Brain microvascular endothelial cell (primary cell): ENCODE measurements around the gene RBBP4.

Experiments used
- DNase-seq: peaks from one replicate; pipeline ENCODE4 v3.0.0-alpha.2; 2020
- H3K27ac ChIP-seq: fragments of 250-450 bp; sonication (Bioruptor Pico); 2 replicates; pipeline ENCODE4 v1.5.1; 2020; ENCODE audit warnings: mild to moderate bottlenecking, moderate library complexity
- H3K27me3 ChIP-seq: fragments of 250-450 bp; sonication (Bioruptor Pico); replicated peaks from 2 replicates; pipeline ENCODE4 v1.5.1; 2020; ENCODE audit warnings: mild to moderate bottlenecking
- H3K36me3 ChIP-seq: fragments of 250-450 bp; sonication (Bioruptor Pico); replicated peaks from 2 replicates; pipeline ENCODE4 v1.5.1; 2020; ENCODE audit warnings: mild to moderate bottlenecking
- H3K4me3 ChIP-seq: 2 replicates; pipeline ENCODE4 v1.5.1; 2011; ENCODE audit warnings: low read depth, mild to moderate bottlenecking, control low read depth, low read length, moderate library complexity
- in situ Hi-C: cut with HindIII; loops from 2 replicates; pipeline ENCODE4 v1.10.0; 2017; ENCODE audit warnings: low sequenced_read_pairs, low pct_ligation_motif_present
- TF ChIP-seq, protein P1 (sequence below): IDR thresholded peaks from 2 replicates; pipeline ENCODE4 v1.5.1; 2011; ENCODE audit warnings: low read depth, mild to moderate bottlenecking, moderate library complexity, low read length, control low read depth, inconsistent platforms; ENCODE audit errors: missing control alignments

RBBP4 gene

GRCh38 chr1:32717503-32717902 lies 66.5 kb downstream of the RBBP4 start:
- in situ Hi-C loops, result no loop called here
- DNase-seq, result no peak
- Histone ChIP-seq H3K27ac (no peak overlapping the region), H3K4me3 (no peak overlapping the region), H3K27me3 (no peaks in the 10 kb centered on the region), H3K36me3 (no peaks in the 10 kb centered on the region)
- TF ChIP-seq, protein P1, sequence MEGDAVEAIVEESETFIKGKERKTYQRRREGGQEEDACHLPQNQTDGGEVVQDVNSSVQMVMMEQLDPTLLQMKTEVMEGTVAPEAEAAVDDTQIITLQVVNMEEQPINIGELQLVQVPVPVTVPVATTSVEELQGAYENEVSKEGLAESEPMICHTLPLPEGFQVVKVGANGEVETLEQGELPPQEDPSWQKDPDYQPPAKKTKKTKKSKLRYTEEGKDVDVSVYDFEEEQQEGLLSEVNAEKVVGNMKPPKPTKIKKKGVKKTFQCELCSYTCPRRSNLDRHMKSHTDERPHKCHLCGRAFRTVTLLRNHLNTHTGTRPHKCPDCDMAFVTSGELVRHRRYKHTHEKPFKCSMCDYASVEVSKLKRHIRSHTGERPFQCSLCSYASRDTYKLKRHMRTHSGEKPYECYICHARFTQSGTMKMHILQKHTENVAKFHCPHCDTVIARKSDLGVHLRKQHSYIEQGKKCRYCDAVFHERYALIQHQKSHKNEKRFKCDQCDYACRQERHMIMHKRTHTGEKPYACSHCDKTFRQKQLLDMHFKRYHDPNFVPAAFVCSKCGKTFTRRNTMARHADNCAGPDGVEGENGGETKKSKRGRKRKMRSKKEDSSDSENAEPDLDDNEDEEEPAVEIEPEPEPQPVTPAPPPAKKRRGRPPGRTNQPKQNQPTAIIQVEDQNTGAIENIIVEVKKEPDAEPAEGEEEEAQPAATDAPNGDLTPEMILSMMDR, result no peak

GRCh38 chr1:32718036-32718435 lies 67.0 kb downstream of the RBBP4 start:
- H3K27me3 ChIP-seq, result no peaks in the 10 kb centered on the region
- no peak overlapping the region for H3K4me3 ChIP-seq
- TF ChIP-seq, protein P1, result no peak
- DNase-seq, result no peak
- in situ Hi-C loops, result no loop called here
- H3K27ac ChIP-seq, result no peak overlapping the region
- no peaks in the 10 kb centered on the region for H3K36me3 ChIP-seq

DNA sequence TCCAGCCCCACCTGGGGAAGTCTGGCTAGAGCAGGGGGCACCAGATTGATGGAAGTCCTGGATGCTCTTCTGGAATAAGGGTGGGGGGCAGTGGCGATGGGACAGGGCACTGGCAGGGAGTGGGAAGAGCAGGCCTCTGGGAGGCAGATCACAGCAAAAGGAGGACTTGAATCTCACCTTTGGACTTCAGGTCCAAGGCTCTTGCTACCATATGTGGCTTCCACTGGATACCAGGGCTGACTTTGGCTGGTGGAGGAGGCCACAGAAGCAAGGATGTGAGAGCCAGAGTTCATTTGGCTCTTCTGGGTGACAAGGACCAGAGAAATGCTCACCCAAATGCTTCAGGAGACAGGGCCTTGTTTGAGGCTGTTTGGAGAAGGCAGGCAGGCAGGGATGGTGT lies 67.5 kb downstream of the RBBP4 start:
- no peak for DNase-seq
- TF ChIP-seq, protein P1, result no peak
- Histone ChIP-seq H3K27ac (no peak overlapping the region), H3K4me3 (no peak overlapping the region), H3K36me3 (no peaks in the 10 kb centered on the region), H3K27me3 (no peaks in the 10 kb centered on the region)
- in situ Hi-C loops, result no loop called here

GRCh38 chr1:32719681-32720275 lies 68.8 kb downstream of the RBBP4 start:
- TF ChIP-seq, protein P1, result no peak

GRCh38 chr1:32724678-32725614 lies 73.9 kb downstream of the RBBP4 start:
- no peaks in the 10 kb centered on the region for H3K36me3 ChIP-seq
- peak; percentile 86 for DNase-seq
- in situ Hi-C loops, result no loop called here
- no peaks in the 10 kb centered on the region for H3K27me3 ChIP-seq
- H3K4me3 ChIP-seq, result no peak overlapping the region
- TF ChIP-seq, protein P1, result no peak
- H3K27ac ChIP-seq, result no peak overlapping the region

More at GRCh38 chr1:32719681-32720275, 68.8 kb downstream of the RBBP4 start:
- no peaks in the 10 kb centered on the region for H3K27me3 ChIP-seq
- DNase-seq, result no peak
- no peak overlapping the region for H3K4me3 ChIP-seq
- in situ Hi-C loops, result no loop called here
- H3K27ac ChIP-seq, result no peak overlapping the region
- H3K36me3 ChIP-seq, result no peaks in the 10 kb centered on the region

- TF ChIP-seq, protein P1, result no peak
- Histone ChIP-seq H3K4me3 (no peak overlapping the region), H3K36me3 (no peaks in the 10 kb centered on the region), H3K27me3 (no peaks in the 10 kb centered on the region), H3K27ac (no peak overlapping the region)
- DNase-seq, result no peak
- in situ Hi-C loops, result no loop called here
Observed at GRCh38 chr1:32725615-32725982, 74.6 kb downstream of the RBBP4 start.
